HepG2 (cell line): ENCODE results near the gene ZNF484. TPM values are rescaled to one million over a fixed set of nuclear protein-coding genes. Genes with fewer than 3 reads are reported as not detected.
A peak's percentile ranks its signal among the peaks of the same experiment; 100 is the strongest.

Experiments used
- AKAP8 ChIP-seq: sonication (generic); formaldehyde crosslinking; IDR thresholded peaks from 2 replicates; pipeline ENCODE4 v1.5.1; 2020; ENCODE audit warnings: mild to moderate bottlenecking, missing genetic modification reagents
- ARNT ChIP-seq: fragments of 450-650 bp; IDR thresholded peaks from 2 replicates; pipeline ENCODE4 v1.6.1; 2017
- ARNT2 ChIP-seq: sonication (generic); formaldehyde crosslinking; IDR thresholded peaks from 2 replicates; pipeline ENCODE4 v1.8.0; 2022; ENCODE audit warnings: mild to moderate bottlenecking, low read depth, missing genetic modification reagents, moderate library complexity
- ATF2 ChIP-seq: sonication (generic); formaldehyde crosslinking; IDR thresholded peaks from 2 replicates; pipeline ENCODE4 v1.4.0; 2020; ENCODE audit warnings: missing genetic modification reagents
- CEBPB ChIP-seq: IDR thresholded peaks from 2 replicates; pipeline ENCODE4 v1.6.1; 2011; ENCODE audit warnings: low read depth, low read length, improper control_type of control experiment, borderline replicate concordance
- CREB3 ChIP-seq: sonication (generic); formaldehyde crosslinking; IDR thresholded peaks from 2 replicates; pipeline ENCODE4 v1.5.0; 2020; ENCODE audit warnings: missing genetic modification reagents
- GATA4 ChIP-seq: sonication (generic); IDR thresholded peaks from 2 replicates; pipeline ENCODE4 v1.6.1; 2016; ENCODE audit warnings: antibody characterized with exemption, low read depth, borderline replicate concordance
- GTF2F1 ChIP-seq: fragments of 150-350 bp; IDR thresholded peaks from 2 replicates; pipeline ENCODE4 v1.6.1; 2014; ENCODE audit warnings: low read length
- IKZF1 ChIP-seq: fragments of 450-650 bp; IDR thresholded peaks from 2 replicates; pipeline ENCODE4 v1.7.1; 2016
- ISX ChIP-seq: sonication (generic); formaldehyde crosslinking; conservative IDR thresholded peaks from 2 replicates; pipeline ENCODE4 v1.5.0; 2020; ENCODE audit warnings: missing genetic modification reagents
- SRF ChIP-seq: IDR thresholded peaks from 2 replicates; pipeline ENCODE4 v1.6.1; 2011; ENCODE audit warnings: mild to moderate bottlenecking, low read depth, low read length, moderate library complexity
- TBX2 ChIP-seq: sonication (generic); formaldehyde crosslinking; IDR thresholded peaks from 2 replicates; pipeline ENCODE4 v1.5.0; 2020; ENCODE audit warnings: missing genetic modification reagents, mild to moderate bottlenecking, borderline replicate concordance
- THYN1 ChIP-seq: sonication (generic); formaldehyde crosslinking; IDR thresholded peaks from 2 replicates; pipeline ENCODE4 v1.8.1; 2023; ENCODE audit warnings: low read depth, mild to moderate bottlenecking, moderate library complexity, missing genetic modification reagents, borderline replicate concordance
- TMF1 ChIP-seq: sonication (generic); formaldehyde crosslinking; IDR thresholded peaks from 2 replicates; pipeline ENCODE4 v1.8.1; 2022; ENCODE audit warnings: low read depth, missing genetic modification reagents
- XRCC5 ChIP-seq: fragments of 200-400 bp; formaldehyde crosslinking; optimal IDR thresholded peaks from 2 replicates; pipeline ENCODE3; 2017; ENCODE audit warnings: mild to moderate bottlenecking, low read length
- YEATS2 ChIP-seq: sonication (generic); formaldehyde crosslinking; IDR thresholded peaks from 2 replicates; pipeline ENCODE4 v1.4.0; 2020; ENCODE audit warnings: missing genetic modification reagents, borderline replicate concordance
- ZBTB37 ChIP-seq: sonication (generic); formaldehyde crosslinking; IDR thresholded peaks from 2 replicates; pipeline ENCODE4 v1.4.0; 2020; ENCODE audit warnings: mild to moderate bottlenecking, missing genetic modification reagents
- ZNF235 ChIP-seq: sonication (generic); formaldehyde crosslinking; IDR thresholded peaks from 2 replicates; pipeline ENCODE4 v1.8.1; 2023; ENCODE audit warnings: mild to moderate bottlenecking, missing genetic modification reagents, borderline replicate concordance
- ZNF460 ChIP-seq: sonication (generic); formaldehyde crosslinking; IDR thresholded peaks from 2 replicates; pipeline ENCODE4 v1.5.1; 2020; ENCODE audit warnings: missing genetic modification reagents, mild to moderate bottlenecking, borderline replicate concordance
- ZNF564 ChIP-seq: sonication (generic); formaldehyde crosslinking; IDR thresholded peaks from 2 replicates; pipeline ENCODE4 v1.8.1; 2023; ENCODE audit warnings: mild to moderate bottlenecking, missing genetic modification reagents
- ZNF703 ChIP-seq: sonication (generic); formaldehyde crosslinking; IDR thresholded peaks from 2 replicates; pipeline ENCODE4 v1.5.1; 2020; ENCODE audit warnings: missing genetic modification reagents, mild to moderate bottlenecking, moderate library complexity, borderline replicate concordance
- ZSCAN29 ChIP-seq: sonication (generic); formaldehyde crosslinking; conservative IDR thresholded peaks from 2 replicates; pipeline ENCODE4 v1.4.0; 2020; ENCODE audit warnings: mild to moderate bottlenecking, missing genetic modification reagents
- polyA plus RNA-seq, 8 experiments: library from polyadenylated mRNA; depleted of rRNA in 3 of 8; stranded (reverse) in 7 of 8; unstranded in 1 of 8; fragments of >200 nt; fragmentation: Illumina TruSeq in 4 of 8; extraction: Trizol in 4 of 8; gene quantifications; 2 replicates each; pipeline versions ENCODE4 v1.2.1 to v1.2.3, GENCODE V29; 2011 to 2016; ENCODE audit warnings: low read depth in 4 of 8, missing spikeins in 1 of 8, mixed read lengths in 1 of 8; ENCODE audit not compliant: insufficient read depth in 1 of 8
- total RNA-seq, 5 experiments: library from RNA; depleted of rRNA; stranded (reverse); fragments of >200 nt; fragmentation: Illumina TruSeq; extraction: Trizol; gene quantifications; 2 replicates each; pipeline ENCODE4 v1.2.3, GENCODE V29; 2016; ENCODE audit warnings: low read depth in 1 of 5
- TF ChIP-seq, protein P1 (sequence below): sonication (generic); formaldehyde crosslinking; conservative IDR thresholded peaks from 2 replicates; pipeline ENCODE4 v1.4.0; 2020; ENCODE audit warnings: missing genetic modification reagents
- TF ChIP-seq, protein P2 (sequence below): sonication (generic); formaldehyde crosslinking; conservative IDR thresholded peaks from 2 replicates; pipeline ENCODE4 v1.4.0; 2020; ENCODE audit warnings: missing genetic modification reagents

The ZNF484 gene
- total and polyA plus RNA-seq, 2 of the 13 experiments (the other 11 are each of a cell fraction or from before 2014, with no cell fraction given) = 0.96 to 7.2 TPM

- no peak for TF ChIP-seq ZNF564 (CRISPR knock-in tag)
- no peak for TF ChIP-seq CEBPB
- TF ChIP-seq ISX (CRISPR knock-in tag) = no peak
- no peak for TF ChIP-seq THYN1
- no peak for TF ChIP-seq IKZF1
- peak; percentile 11; the same call in 1 of the 2 replicates for TF ChIP-seq GATA4
- peak; percentile 24 for TF ChIP-seq XRCC5
- TF ChIP-seq AKAP8 (CRISPR knock-in tag) = no peak
- no peak for TF ChIP-seq ZNF460 (CRISPR knock-in tag)
- 0 out of 2 replicates have a peak, but pooled peaks have one; percentile 30 for TF ChIP-seq ZSCAN29
- TF ChIP-seq ARNT2 (CRISPR knock-in tag) = no peak
- TF ChIP-seq ZNF703 (CRISPR knock-in tag) = no peak
- peak; percentile 67; the same call in 1 of the 2 replicates for TF ChIP-seq ATF2 (CRISPR knock-in tag)
- peak; percentile 82 for TF ChIP-seq YEATS2 (CRISPR knock-in tag)
- TF ChIP-seq, protein P1, sequence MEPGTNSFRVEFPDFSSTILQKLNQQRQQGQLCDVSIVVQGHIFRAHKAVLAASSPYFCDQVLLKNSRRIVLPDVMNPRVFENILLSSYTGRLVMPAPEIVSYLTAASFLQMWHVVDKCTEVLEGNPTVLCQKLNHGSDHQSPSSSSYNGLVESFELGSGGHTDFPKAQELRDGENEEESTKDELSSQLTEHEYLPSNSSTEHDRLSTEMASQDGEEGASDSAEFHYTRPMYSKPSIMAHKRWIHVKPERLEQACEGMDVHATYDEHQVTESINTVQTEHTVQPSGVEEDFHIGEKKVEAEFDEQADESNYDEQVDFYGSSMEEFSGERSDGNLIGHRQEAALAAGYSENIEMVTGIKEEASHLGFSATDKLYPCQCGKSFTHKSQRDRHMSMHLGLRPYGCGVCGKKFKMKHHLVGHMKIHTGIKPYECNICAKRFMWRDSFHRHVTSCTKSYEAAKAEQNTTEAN (CRISPR knock-in tag) = no peak; the same call in 1 of the 2 replicates
- TF ChIP-seq ARNT = no peak
- no peak for TF ChIP-seq ZNF235 (CRISPR knock-in tag)
- no peak for TF ChIP-seq CREB3 (CRISPR knock-in tag)
- peak; percentile 42; the same call in 1 of the 2 replicates for TF ChIP-seq TBX2 (CRISPR knock-in tag)
- TF ChIP-seq GTF2F1 = no peak
- no peak for TF ChIP-seq ZBTB37 (CRISPR knock-in tag)
- TF ChIP-seq TMF1 (CRISPR knock-in tag) = no peak
- TF ChIP-seq SRF = no peak
- TF ChIP-seq, protein P2, sequence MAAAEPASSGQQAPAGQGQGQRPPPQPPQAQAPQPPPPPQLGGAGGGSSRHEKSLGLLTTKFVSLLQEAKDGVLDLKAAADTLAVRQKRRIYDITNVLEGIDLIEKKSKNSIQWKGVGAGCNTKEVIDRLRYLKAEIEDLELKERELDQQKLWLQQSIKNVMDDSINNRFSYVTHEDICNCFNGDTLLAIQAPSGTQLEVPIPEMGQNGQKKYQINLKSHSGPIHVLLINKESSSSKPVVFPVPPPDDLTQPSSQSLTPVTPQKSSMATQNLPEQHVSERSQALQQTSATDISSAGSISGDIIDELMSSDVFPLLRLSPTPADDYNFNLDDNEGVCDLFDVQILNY (CRISPR knock-in tag) = no peak
Measured at GRCh38 chr9:92877531-92878430, at the start of gene ZNF484 (continued).
